Skeletal muscle cell (primary cell): ENCODE measurements around the gene P2RY8.
"Not testable (repeated sequence)": the region's sequence is repeated elsewhere in the genome, so short reads cannot be mapped to it uniquely, and the experiment has no call there.

ENCODE experiments used
- DNase-seq: peaks from one replicate; pipeline ENCODE4 v3.0.0-alpha.2; 2010; ENCODE audit warnings: low read depth
- H3K4me3 ChIP-seq: 2 replicates; pipeline ENCODE4 v1.5.1; 2011; ENCODE audit warnings: low read depth, mild to moderate bottlenecking, control low read depth, low read length, moderate library complexity

Gene P2RY8

GRCh38 chrX:1433646-1434357 is 103.2 kb downstream of the P2RY8 start:
- no peak for DNase-seq
- no peak overlapping the region for H3K4me3 ChIP-seq

- no peak overlapping the region for H3K4me3 ChIP-seq
- no peak for DNase-seq
Measured at GRCh38 chrX:1430451-1430850, 106.5 kb downstream of the P2RY8 start.

- H3K4me3 ChIP-seq: no peak overlapping the region
- no peak for DNase-seq
Measured at GRCh38 chrX:1427756-1428155, 109.2 kb downstream of the P2RY8 start.

GRCh38 chrX:1426321-1426720 is 110.7 kb downstream of the P2RY8 start:
- H3K4me3 ChIP-seq, DNase-seq: not testable (repeated sequence)

- no peak overlapping the region for H3K4me3 ChIP-seq
- no peak for DNase-seq
Measured at GRCh38 chrX:1425381-1425780, 111.6 kb downstream of the P2RY8 start.

GRCh38 chrX:1424147-1424851 is 112.7 kb downstream of the P2RY8 start:
- DNase-seq: no peak
- H3K4me3 ChIP-seq: no peak overlapping the region

GRCh38 chrX:1423215-1423614 is 113.8 kb downstream of the P2RY8 start:
- no peak overlapping the region for H3K4me3 ChIP-seq
- DNase-seq: no peak

- H3K4me3 ChIP-seq: no peak overlapping the region
- DNase-seq: no peak
Measured at GRCh38 chrX:1422135-1422465, 114.9 kb downstream of the P2RY8 start.

- no peak overlapping the region for H3K4me3 ChIP-seq
- no peak for DNase-seq
Measured at GRCh38 chrX:1421433-1422134, 115.4 kb downstream of the P2RY8 start.

- no peak for DNase-seq
Measured at GRCh38 chrX:1420371-1420770, 116.6 kb downstream of the P2RY8 start.

GRCh38 chrX:1419545-1420355 is 117.2 kb downstream of the P2RY8 start:
- H3K4me3 ChIP-seq: no peak overlapping the region
- no peak for DNase-seq

More at GRCh38 chrX:1420371-1420770, 116.6 kb downstream of the P2RY8 start:
- no peak overlapping the region for H3K4me3 ChIP-seq

GRCh38 chrX:1418901-1419544 is 118.0 kb downstream of the P2RY8 start:
- H3K4me3 ChIP-seq: no peak overlapping the region
- no peak for DNase-seq

- DNase-seq: no peak
Measured at GRCh38 chrX:1417921-1418771, 118.8 kb downstream of the P2RY8 start.

GRCh38 chrX:1416965-1417760 is 119.8 kb downstream of the P2RY8 start:
- H3K4me3 ChIP-seq: no peak overlapping the region
- DNase-seq: no peak

More at GRCh38 chrX:1417921-1418771, 118.8 kb downstream of the P2RY8 start:
- no peak overlapping the region for H3K4me3 ChIP-seq

- no peak overlapping the region for H3K4me3 ChIP-seq
- no peak for DNase-seq
Measured at GRCh38 chrX:1416327-1416784, 120.6 kb downstream of the P2RY8 start.
